Heart left ventricle (tissue), 16 donors: Measurements from ENCODE around the gene C1QTNF6. TPM values are rescaled to one million over a fixed set of nuclear protein-coding genes. Genes with fewer than 3 reads are reported as not detected.
A peak's percentile ranks its signal among the peaks of the same experiment; 100 is the strongest.

Experiments
- ATAC-seq, 4 donors: fragments of 200-7000 bp; cut with Tn5 transposase; one replicate each; pipeline ENCODE4 v1.9.1; 2020 to 2022; ENCODE audit warnings: moderate library complexity in 4 of 4, mild to moderate bottlenecking in 3 of 4, moderate number of reproducible peaks in 1 of 4
- DNase-seq, 5 donors: peaks; one replicate each; pipeline ENCODE4 v3.0.0-alpha.2; 2020
- H3K27ac ChIP-seq, 12 donors: fragments of 200-600 bp; sonication (generic) in 4 of 12; one replicate each; pipeline versions ENCODE4 v1.5.0 to v1.8.0; 2016 to 2022; ENCODE audit warnings: mild to moderate bottlenecking in 2 of 12
- H3K27me3 ChIP-seq, 9 donors: fragments of 200-600 bp; sonication (generic) in 2 of 9; one replicate each; pipeline versions ENCODE4 v1.5.1 to v1.8.0; 2016 to 2022; ENCODE audit warnings: mild to moderate bottlenecking in 3 of 9
- H3K36me3 ChIP-seq, 9 donors: fragments of 200-600 bp; sonication (generic) in 2 of 9; one replicate each; pipeline versions ENCODE4 v1.5.0 to v1.8.0; 2018 to 2022; ENCODE audit warnings: mild to moderate bottlenecking in 2 of 9
- H3K4me1 ChIP-seq, 12 donors: fragments of 200-600 bp; sonication (generic) in 4 of 12; one replicate each; pipeline versions ENCODE4 v1.5.0 to v1.8.0; 2016 to 2022; ENCODE audit warnings: mild to moderate bottlenecking in 3 of 12
- H3K4me3 ChIP-seq, 12 donors: fragments of 200-600 bp; sonication (generic) in 4 of 12; one replicate each; pipeline versions ENCODE4 v1.5.0 to v1.8.0; 2017 to 2022; ENCODE audit warnings: mild to moderate bottlenecking in 9 of 12, moderate library complexity in 4 of 12
- H3K9me3 ChIP-seq, 12 donors: fragments of 200-600 bp; sonication (generic) in 4 of 12; one replicate each; pipeline versions ENCODE4 v1.5.0 to v1.8.0; 2016 to 2022; ENCODE audit warnings: mild to moderate bottlenecking in 1 of 12
- CTCF ChIP-seq, 12 donors: fragments of 200-600 bp; sonication (generic) in 4 of 12; IDR thresholded peaks; one replicate each; pipeline versions ENCODE4 v1.5.0 to v1.8.0; 2018 to 2022; ENCODE audit warnings: antibody characterized with exemption in 12 of 12, mild to moderate bottlenecking in 5 of 12
- POLR2A ChIP-seq, 2 donors: fragments of 450-650 bp; IDR thresholded peaks; one replicate each; pipeline ENCODE4 v1.6.1; 2017; ENCODE audit warnings: antibody characterized with exemption in 2 of 2, mild to moderate bottlenecking in 2 of 2, moderate library complexity in 2 of 2
- WGBS, 4 donors: extraction: QIAGEN DNeasy Blood & Tissue Kit in 2 of 4; methylation state at CpG; one replicate each; pipeline versions ENCODE4 v1.1.5 to v1.1.7; 2013 to 2018; 5-methylcytosine and 5-hydroxymethylcytosine counted together
- intact Hi-C, 10 donors: fragments of 100-400 bp; cut with DNase I; formaldehyde crosslinking; loops; one replicate each; pipeline versions ENCODE4 v1.11.1 to v1.14.2; 2022
- polyA plus RNA-seq, 2 donors: library from polyadenylated mRNA; stranded (reverse); fragments of 200-250 nt; gene quantifications; one replicate each; pipeline ENCODE4 v1.2.3, GENCODE V29; 2013
- total RNA-seq, 9 donors: library from RNA; depleted of rRNA in 2 of 9; stranded (reverse); fragments of >200 nt in 2 of 9; fragmentation: NEBNext Ultra II Directional in 3 of 9; extraction: Animal tissue kit (Norgen Biotek cat#: 25700) in 3 of 9; gene quantifications; one replicate each; pipeline versions ENCODE4 v1.1.0 to v1.2.4, GENCODE V29; 2016 to 2023
- donor health status: ischemic (EF 13 %, LVEDD 7.1; RV severe dilation, severe dysfunction).
- donor health status: healthy with polysubstance abuse.
- donor health status: DM: no; HTN: yes; CAD: no.
- donor health status: DM: no; HTN: no; CAD: no.
- donor health status: ischemic (EF 25% LVEDD 6.9; RV normal size, moderate dysfunction).
- donor health status: ischemic (EF 25% LVEDD 5.7; RV mildly dilated, moderate dysfunction).
- donor health status: healthy.
- donor health status: DM: yes; HTN: yes; CAD: no.
- donor health status: ischemic (EF 35%, LVEDD 5.7; RV mildly dilated, moderate dysfunction).
- donor health status: nonischemic (EF 11% LVEDD 7.7; RV severe dilation, severe dysfunction).
- donor health status: DM: yes; HTN: yes; CAD: no.
- donor health status: PGD.
- donor health status: ischemic (EF 29% LVEDD 5.4; RV normal size, mild dysfunction).
- donor health status: nonischemic (EF 23%, LVEDD 6.1; RV moderate dilation, normal function).

The C1QTNF6 gene
- total and polyA plus RNA-seq, 11 donors: 0.31 to 11.9 (median 1.4) TPM

- H3K4me1 ChIP-seq: peaks cover 24 to 57% (median 48%) of the 10 kb centered on the region in 12 donors
- TF ChIP-seq CTCF (IDR thresholded peaks at IDR 0.05) (no peak), POLR2A (IDR thresholded peaks at IDR 0.05) (no peak)
- peak overlapping the region; percentile 83 to 99 (median 96) for H3K27ac ChIP-seq
- 40 to 57% (median 45%) methylated on average over 10 to 12 of the region's 12 CpGs for WGBS, 4 donors
- no peaks in the 10 kb centered on the region for H3K36me3 ChIP-seq
- H3K27me3 ChIP-seq: no peaks in the 10 kb centered on the region
- ATAC-seq: peak; percentile 1 to 20 (median 7)
- intact Hi-C loops: loop anchor here (1.0 to 10.0 kb wide), 8 partner anchors 29 to 423 kb away; partner anchors contain the start of gene IFT27 (in 1 of the 10)
- no peaks in the 10 kb centered on the region for H3K9me3 ChIP-seq
- DNase-seq: peak in 2 of 5 donors; percentile 57 to 76
- H3K4me3 ChIP-seq: peak overlapping the region in 3 of 12 donors; percentile 62 to 74 (median 71)
Measured at GRCh38 chr22:37197451-37198257, 9.6 kb upstream of the C1QTNF6 start.

- ATAC-seq (peak; percentile 69 to 77 (median 72)), DNase-seq (peak; percentile 87 to 92 (median 89))
- Histone ChIP-seq H3K4me1 (peaks cover 24 to 57% (median 48%) of the 10 kb centered on the region in 12 donors), H3K27ac (peak overlapping the region; percentile 83 to 99 (median 96)), H3K27me3 (no peaks in the 10 kb centered on the region), H3K4me3 (no peak overlapping the region), H3K36me3 (no peaks in the 10 kb centered on the region), H3K9me3 (no peaks in the 10 kb centered on the region)
- TF ChIP-seq CTCF (IDR thresholded peaks at IDR 0.05) (peak in 7 of 12 donors; percentile 21 to 47 (median 32)), POLR2A (IDR thresholded peaks at IDR 0.05) (no peak)
- intact Hi-C loops: loop anchor here in 5 of 10 donors (1.0 to 10.0 kb wide), 4 partner anchors 30 to 422 kb away; partner anchors contain the start of gene IFT27 (in 1 of the 5)
- 26 to 40% (median 28%) methylated on average over 13 to 14 of the region's 14 CpGs for WGBS, 4 donors
Measured at GRCh38 chr22:37196539-37197450, 8.7 kb upstream of the C1QTNF6 start.

- 53 to 63% (median 56%) methylated on average over 4 of the region's 4 CpGs for WGBS, 4 donors
- H3K27me3 ChIP-seq: no peaks in the 10 kb centered on the region
- DNase-seq (peak in 2 of 5 donors; percentile 24 to 37), ATAC-seq (no peak)
- H3K27ac ChIP-seq: peak overlapping the region; percentile 83 to 99 (median 96)
- H3K9me3 ChIP-seq: no peaks in the 10 kb centered on the region
- intact Hi-C loops: loop anchor here in 3 of 10 donors (5.0 to 10.0 kb wide), 3 partner anchors 119 to 421 kb away; partner anchors contain the start of gene IFT27 (in 1 of the 3)
- H3K4me3 ChIP-seq: no peak overlapping the region
- peaks cover 24 to 57% (median 48%) of the 10 kb centered on the region in 12 donors for H3K4me1 ChIP-seq
- no peaks in the 10 kb centered on the region for H3K36me3 ChIP-seq
- TF ChIP-seq CTCF (IDR thresholded peaks at IDR 0.05): no peak
Measured at GRCh38 chr22:37195921-37196320, 7.9 kb upstream of the C1QTNF6 start.
